ENCODE data around the gene SMYD3. TPM values are rescaled to one million over a fixed set of nuclear protein-coding genes. Genes with fewer than 3 reads are reported as not detected.

SMYD3 gene
- total and polyA plus RNA-seq, 12 donors: 13.5 to 78.2 (median 26.8) TPM

GRCh38 chr1:245990315-245991022 is 516.6 kb downstream of the SMYD3 start:
- Histone ChIP-seq H3K27ac (no peak overlapping the region), H3K36me3 (replicated peaks in 1 of 2) (no peaks in the 10 kb centered on the region), H3K9me3 (replicated peaks in 1 of 3) (no peaks in the 10 kb centered on the region), H3K4me3 (no peak overlapping the region), H3K27me3 (no peaks in the 10 kb centered on the region), H3K4me1 (replicated peaks in 1 of 2) (no peaks in the 10 kb centered on the region)
- DNase-seq: no peak
- TF ChIP-seq POLR2A (IDR thresholded peaks at IDR 0.05) (no peak), CTCF (IDR thresholded peaks at IDR 0.05) (no peak)
- WGBS, 4 donors: 82 to 86% (median 84%) methylated on average over 6 of the region's 6 CpGs
- intact Hi-C loops (cut with DNase I): loop anchor here in 1 of 2 donors (10.0 kb wide), 1 partner anchor 96 kb away; no protein-coding TSS in a partner anchor

- TF ChIP-seq CTCF (IDR thresholded peaks at IDR 0.05) (no peak), POLR2A (IDR thresholded peaks at IDR 0.05) (no peak)
- intact Hi-C loops (cut with DNase I): no loop called here
- Histone ChIP-seq H3K9me3 (replicated peaks in 1 of 3) (no peaks in the 10 kb centered on the region), H3K4me3 (no peak overlapping the region), H3K27ac (no peak overlapping the region), H3K36me3 (replicated peaks in 1 of 2) (no peaks in the 10 kb centered on the region), H3K27me3 (no peaks in the 10 kb centered on the region), H3K4me1 (replicated peaks in 1 of 2) (no peaks in the 10 kb centered on the region)
- 84 to 95% (median 92%) methylated on average over 9 of the region's 9 CpGs for WGBS, 4 donors
- no peak for DNase-seq
Observed at GRCh38 chr1:245988393-245989078, 518.5 kb downstream of the SMYD3 start.

- Histone ChIP-seq H3K9me3 (replicated peaks in 1 of 3) (no peaks in the 10 kb centered on the region), H3K27me3 (no peaks in the 10 kb centered on the region), H3K4me1 (replicated peaks in 1 of 2) (no peaks in the 10 kb centered on the region), H3K27ac (no peak overlapping the region), H3K4me3 (no peak overlapping the region), H3K36me3 (replicated peaks in 1 of 2) (no peaks in the 10 kb centered on the region)
- no peak for DNase-seq
- TF ChIP-seq CTCF (IDR thresholded peaks at IDR 0.05): no peak
- no peak for TF ChIP-seq POLR2A (IDR thresholded peaks at IDR 0.05)
- intact Hi-C loops (cut with DNase I): no loop called here
- 93 to 98% (median 97%) methylated on average over 5 to 6 of the region's 6 CpGs for WGBS, 4 donors
Observed at GRCh38 chr1:245987997-245988392, 519.1 kb downstream of the SMYD3 start.

GRCh38 chr1:245987577-245987976 is 519.5 kb downstream of the SMYD3 start:
- intact Hi-C loops (cut with DNase I): no loop called here
- no peaks in the 10 kb centered on the region for H3K36me3 ChIP-seq (replicated peaks in 1 of 2)
- no peak overlapping the region for H3K27ac ChIP-seq
- no peaks in the 10 kb centered on the region for H3K4me1 ChIP-seq (replicated peaks in 1 of 2)
- WGBS, 4 donors: 90 to 94% (median 94%) methylated on average over 6 of the region's 6 CpGs
- no peak for TF ChIP-seq CTCF (IDR thresholded peaks at IDR 0.05)
- no peak for TF ChIP-seq POLR2A (IDR thresholded peaks at IDR 0.05)
- H3K27me3 ChIP-seq: no peaks in the 10 kb centered on the region
- H3K4me3 ChIP-seq: no peak overlapping the region
- no peaks in the 10 kb centered on the region for H3K9me3 ChIP-seq (replicated peaks in 1 of 3)
- no peak for DNase-seq

Measured in adrenal gland (tissue), 12 donors.